OCI-LY1 (cell line): Measurements from ENCODE around the gene RAB4B.
"Not testable (repeated sequence)": the region's sequence is repeated elsewhere in the genome, so short reads cannot be mapped to it uniquely, and the experiment has no call there.

Experiments used
- EZH2 ChIP-seq: fragments of 200-600 bp; sonication (generic), shearing (Covaris generic); IDR thresholded peaks from 2 replicates; pipeline ENCODE4 v1.8.0; 2017; ENCODE audit warnings: borderline replicate concordance, mixed run types, mild to moderate bottlenecking, antibody characterized with exemption, low read length, moderate library complexity, mixed read lengths
- TF ChIP-seq, protein P1 (sequence below): fragments of 200-600 bp; sonication (generic), shearing (Covaris generic); IDR thresholded peaks from 2 replicates; pipeline ENCODE4 v1.5.1; 2017; ENCODE audit warnings: mild to moderate bottlenecking, antibody characterized with exemption, low read length, moderate library complexity, mixed read lengths

DNA sequence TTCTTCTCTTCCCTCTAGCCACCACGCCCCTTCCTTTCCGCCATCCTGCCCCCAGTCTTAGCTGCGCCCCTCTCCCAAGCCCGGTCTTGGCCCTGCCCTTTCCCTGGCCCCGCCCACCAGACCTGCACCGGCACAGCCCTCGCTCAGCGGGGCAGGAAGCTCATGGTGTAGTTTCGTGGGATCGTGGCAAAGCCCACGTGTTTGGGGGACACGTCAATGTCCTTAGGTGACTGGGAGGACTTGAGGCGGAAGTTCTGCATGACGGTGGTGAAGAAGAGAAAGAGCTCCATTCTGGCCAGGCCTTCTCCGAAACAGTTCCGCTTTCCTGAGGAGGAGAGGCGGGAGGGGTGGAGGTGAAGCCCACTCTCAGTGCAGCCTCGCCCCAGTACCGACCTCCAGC lies 65.6 kb downstream of the RAB4B start:
- TF ChIP-seq, protein P1, sequence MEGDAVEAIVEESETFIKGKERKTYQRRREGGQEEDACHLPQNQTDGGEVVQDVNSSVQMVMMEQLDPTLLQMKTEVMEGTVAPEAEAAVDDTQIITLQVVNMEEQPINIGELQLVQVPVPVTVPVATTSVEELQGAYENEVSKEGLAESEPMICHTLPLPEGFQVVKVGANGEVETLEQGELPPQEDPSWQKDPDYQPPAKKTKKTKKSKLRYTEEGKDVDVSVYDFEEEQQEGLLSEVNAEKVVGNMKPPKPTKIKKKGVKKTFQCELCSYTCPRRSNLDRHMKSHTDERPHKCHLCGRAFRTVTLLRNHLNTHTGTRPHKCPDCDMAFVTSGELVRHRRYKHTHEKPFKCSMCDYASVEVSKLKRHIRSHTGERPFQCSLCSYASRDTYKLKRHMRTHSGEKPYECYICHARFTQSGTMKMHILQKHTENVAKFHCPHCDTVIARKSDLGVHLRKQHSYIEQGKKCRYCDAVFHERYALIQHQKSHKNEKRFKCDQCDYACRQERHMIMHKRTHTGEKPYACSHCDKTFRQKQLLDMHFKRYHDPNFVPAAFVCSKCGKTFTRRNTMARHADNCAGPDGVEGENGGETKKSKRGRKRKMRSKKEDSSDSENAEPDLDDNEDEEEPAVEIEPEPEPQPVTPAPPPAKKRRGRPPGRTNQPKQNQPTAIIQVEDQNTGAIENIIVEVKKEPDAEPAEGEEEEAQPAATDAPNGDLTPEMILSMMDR, result not testable (repeated sequence)
- not testable (repeated sequence) for TF ChIP-seq EZH2
